A549 (cell line): ENCODE data around the gene KLHL11. TPM values are rescaled to one million over a fixed set of nuclear protein-coding genes. Genes with fewer than 3 reads are reported as not detected.
A peak's percentile ranks its signal among the peaks of the same experiment; 100 is the strongest.
"Not testable (repeated sequence)": the region's sequence is repeated elsewhere in the genome, so short reads cannot be mapped to it uniquely, and the experiment has no call there.

Experiments
- ATAC-seq, 2 experiments: fragments of 200-7000 bp in 1 of 2; fragments of >200 bp in 1 of 2; cut with Nextera tagmentation in 1 of 2; cut with Tn5 transposase in 1 of 2; 3 replicates each; pipeline versions ENCODE4 v1.8.0 to v1.9.1; 2018 to 2020; ENCODE audit warnings: mild to moderate bottlenecking in 1 of 2, moderate library complexity in 1 of 2
- CTCF ChIA-PET: fragments of 300-600 bp; sonication (Branson Sonifier 250); formaldehyde crosslinking; extraction: SDS; loops from one replicate; lab custom pipeline; 2021; ENCODE audit warnings: antibody characterized with exemption, inconsistent platforms; lab: Yijun Ruan, JAX
- POLR2A ChIA-PET: fragments of 350-600 bp; formaldehyde crosslinking; extraction: SDS; loops from one replicate; lab custom pipeline; 2021; ENCODE audit warnings: antibody characterized with exemption, inconsistent platforms; lab: Yijun Ruan, JAX
- DNase-seq, 2 experiments: peaks; one replicate each; pipeline versions ENCODE4 v3.0.0 to v3.0.0-alpha.2; 2011 to 2016; ENCODE audit warnings: low read depth in 1 of 2, low spot score in 1 of 2
- FAIRE-seq: peaks from 2 replicates; lab custom pipeline; 2011; peaks lifted over from hg19 to GRCh38; lab: Jason Lieb, UNC
- H3K27ac ChIP-seq, 2 experiments: fragments of >200 bp; sonication (Bioruptor Twin); formaldehyde crosslinking; 3 replicates each; pipeline ENCODE4 v1.5.1; 2016 to 2017
- H3K4me1 ChIP-seq: fragments of >200 bp; sonication (Bioruptor Twin); formaldehyde crosslinking; 3 replicates; pipeline ENCODE4 v1.6.1; 2016
- H3K4me2 ChIP-seq: fragments of >200 bp; sonication (Bioruptor Twin); formaldehyde crosslinking; 3 replicates; pipeline ENCODE4 v1.6.1; 2016
- H3K4me3 ChIP-seq: fragments of >200 bp; sonication (Bioruptor Twin); formaldehyde crosslinking; 3 replicates; pipeline ENCODE4 v1.5.1; 2016
- H3K9me3 ChIP-seq: fragments of >200 bp; sonication (Bioruptor Twin); formaldehyde crosslinking; 3 replicates; pipeline ENCODE4 v1.6.1; 2016
- BHLHE40 ChIP-seq: IDR thresholded peaks from 2 replicates; pipeline ENCODE4 v1.6.1; 2012; ENCODE audit warnings: low read depth, low read length, inconsistent platforms
- CEBPB ChIP-seq, 2 experiments: fragments of >200 bp in 1 of 2; sonication (Bioruptor Twin) in 1 of 2; formaldehyde crosslinking in 1 of 2; IDR thresholded peaks; 2 replicates each; pipeline ENCODE4 v1.6.1; 2012 to 2016
- EHMT2 ChIP-seq: fragments of 200-600 bp; sonication (generic); IDR thresholded peaks from 2 replicates; pipeline ENCODE4 v1.6.1; 2016; ENCODE audit warnings: antibody characterized with exemption, low read depth, mild to moderate bottlenecking, moderate library complexity
- EP300 ChIP-seq, 2 experiments: fragments of >200 bp; sonication (Bioruptor Twin); formaldehyde crosslinking; IDR thresholded peaks; 2 replicates in 1 of 2; 3 replicates in 1 of 2; pipeline ENCODE4 v1.6.1; 2016 to 2017
- FOSB ChIP-seq: fragments of 250-450 bp; sonication (Bioruptor Pico); IDR thresholded peaks from 2 replicates; pipeline ENCODE4 v1.5.0; 2020; ENCODE audit warnings: mild to moderate bottlenecking, moderate library complexity
- FOXS1 ChIP-seq: fragments of 250-450 bp; sonication (Bioruptor Pico); IDR thresholded peaks from 2 replicates; pipeline ENCODE4 v1.5.0; 2020; ENCODE audit warnings: mild to moderate bottlenecking, moderate library complexity
- JUNB ChIP-seq: fragments of >200 bp; sonication (Bioruptor Twin); formaldehyde crosslinking; IDR thresholded peaks from 2 replicates; pipeline ENCODE4 v1.6.1; 2016
- MAFK ChIP-seq: fragments of 450-650 bp; IDR thresholded peaks from 2 replicates; pipeline ENCODE4 v1.6.1; 2014; ENCODE audit not compliant: partially characterized antibody
- MYC ChIP-seq: IDR thresholded peaks from 2 replicates; pipeline ENCODE4 v1.6.1; 2012; ENCODE audit warnings: mild to moderate bottlenecking, inconsistent platforms, low read length, improper control_type of control experiment, borderline replicate concordance
- NFE2L2 ChIP-seq: fragments of 150-350 bp; conservative IDR thresholded peaks from 2 replicates; pipeline ENCODE4 v1.6.1; 2014; ENCODE audit warnings: low read length
- POLR2A ChIP-seq: IDR thresholded peaks from 2 replicates; pipeline ENCODE4 v1.6.1; 2012; ENCODE audit warnings: mild to moderate bottlenecking, low read length
- RNF2 ChIP-seq: fragments of 200-600 bp; sonication (generic); IDR thresholded peaks from 2 replicates; pipeline ENCODE4 v1.6.1; 2016; ENCODE audit warnings: low read depth, mild to moderate bottlenecking, antibody characterized with exemption, moderate library complexity, borderline replicate concordance
- WGBS: methylation state at CpG from one replicate; pipeline ENCODE4 v1.1.6; 2017; ENCODE audit errors: missing lambda C conversion rate; 5-methylcytosine and 5-hydroxymethylcytosine counted together
- polyA plus RNA-seq, 4 experiments: library from polyadenylated mRNA; depleted of rRNA in 3 of 4; stranded (reverse); fragments of >200 nt; fragmentation: RNase III in 1 of 4; extraction: RNeasy Plus Mini Kit Qiagen cat#74134 plus additional on column Dnase treatment in 1 of 4; gene quantifications; 2 replicates in 3 of 4; 3 replicates in 1 of 4; pipeline ENCODE4 v1.2.3, GENCODE V29; 2011 to 2017
- TF ChIP-seq, protein P1 (sequence below): IDR thresholded peaks from 2 replicates; pipeline ENCODE4 v1.6.1; 2012
- TF ChIP-seq, protein P2 (sequence below): fragments of 250-450 bp; sonication (Bioruptor Pico); IDR thresholded peaks from 2 replicates; pipeline ENCODE4 v1.5.0; 2021; ENCODE audit warnings: mild to moderate bottlenecking, moderate library complexity, borderline replicate concordance
- TF ChIP-seq, protein P3 (sequence below): fragments of >200 bp; sonication (Bioruptor Twin); formaldehyde crosslinking; IDR thresholded peaks from 3 replicates; pipeline ENCODE4 v1.6.1; 2016
- TF ChIP-seq, protein P4 (sequence below): IDR thresholded peaks from 2 replicates; pipeline ENCODE4 v1.6.1; 2012; ENCODE audit warnings: low read depth, borderline replicate concordance
- TF ChIP-seq, protein P5 (sequence below): fragments of >200 bp; sonication (Bioruptor Twin); formaldehyde crosslinking; IDR thresholded peaks from 3 replicates; pipeline ENCODE4 v1.5.1; 2016

KLHL11 gene
- polyA plus RNA-seq, 2 of the 4 experiments (the other 2 are of a cell fraction) = 3.8 to 12.7 TPM

DNA sequence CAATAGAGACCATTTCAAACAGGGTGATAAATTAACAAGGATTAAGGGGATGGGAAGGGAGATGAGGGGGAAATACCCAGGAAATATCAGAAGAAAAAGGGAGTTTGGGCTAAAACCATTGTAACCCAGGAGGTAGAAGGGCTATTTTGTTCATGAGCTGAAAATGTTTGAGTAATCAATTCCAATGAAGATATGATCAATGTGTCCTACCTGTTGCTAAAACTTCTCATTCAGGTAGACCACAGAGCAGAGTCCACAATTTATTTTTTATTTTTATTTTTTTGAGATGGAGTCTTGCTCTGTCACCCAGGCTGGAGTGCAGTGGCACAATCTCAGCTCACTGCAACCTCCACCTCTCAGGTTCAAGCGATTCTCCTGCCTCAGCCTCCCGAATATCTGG lies 25.8 kb downstream of the KLHL11 start:
- H3K4me3 ChIP-seq, DNase-seq, H3K27ac ChIP-seq, FAIRE-seq, H3K4me2 ChIP-seq, H3K9me3 ChIP-seq, POLR2A ChIA-PET, ATAC-seq: not testable (repeated sequence)
- H3K4me1 ChIP-seq = peaks cover 13% of the 10 kb centered on the region
- 82% methylated on average over 2 of the region's 2 CpGs for WGBS
- CTCF ChIA-PET = interaction anchor here (0.9 to 2.0 kb wide), 3 partner anchors 12 to 38 kb away, joined by 3 to 4 read pairs (median 4); partner anchors contain the start of gene P3H4

DNA sequence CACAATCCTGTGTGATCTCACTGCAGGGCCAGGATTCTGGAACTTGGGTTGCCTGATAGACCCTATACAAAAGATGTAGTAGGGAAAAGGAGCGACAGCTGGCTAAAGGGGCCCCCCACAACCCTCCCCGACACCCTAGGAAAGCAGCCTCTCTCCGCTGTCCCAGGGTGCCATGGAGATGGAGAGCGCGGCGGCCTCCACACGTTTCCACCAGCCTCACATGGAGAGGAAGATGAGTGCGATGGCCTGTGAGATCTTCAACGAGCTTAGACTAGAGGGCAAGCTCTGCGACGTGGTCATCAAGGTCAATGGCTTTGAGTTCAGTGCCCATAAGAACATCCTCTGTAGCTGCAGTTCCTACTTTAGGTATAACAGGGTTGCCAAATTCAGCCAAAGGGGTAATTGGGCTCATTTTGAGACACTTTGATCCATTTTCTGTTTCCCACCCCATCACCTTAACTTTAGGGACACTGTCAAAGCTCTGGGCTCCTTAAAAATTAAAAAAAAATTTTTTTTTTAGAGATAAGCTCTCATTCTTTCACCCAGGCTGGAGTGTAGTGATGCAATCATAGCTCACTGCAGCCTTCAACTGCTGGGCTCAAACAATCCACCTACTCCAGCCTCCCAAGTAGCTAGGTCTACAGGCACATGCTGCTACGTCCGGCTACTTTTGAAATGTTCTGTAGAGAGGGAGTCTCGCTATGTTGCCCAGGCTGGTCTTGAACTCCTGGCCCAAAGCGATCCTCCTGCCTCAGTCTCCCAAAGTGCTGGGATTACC lies 27.3 kb downstream of the KLHL11 start, which contains the start of gene KLHL10:
Gene KLHL10 (plus strand): TSS at position 65 of the 778 bp plus-strand sequence. CDS start 108 bp downstream, at position 173.
- peak within 1 kb of the TSS; percentile 74 for H3K4me3 ChIP-seq
- no peaks in the 10 kb centered on the region for H3K9me3 ChIP-seq
- ChIA-PET POLR2A (interaction anchor here (0.6 kb wide), 2 partner anchors 14 to 91 kb away, joined by 3 to 10 read pairs; no protein-coding TSS in a partner anchor), CTCF (interaction anchor here (0.8 to 2.9 kb wide), 7 partner anchors 10 to 124 kb away, joined by 3 to 11 read pairs (median 4); partner anchors contain the start of gene P3H4)
- WGBS = 88% methylated on average over 15 of the region's 15 CpGs
- TF ChIP-seq FOXS1 (no peak), EP300 (IDR thresholded peaks at IDR 0.05) (no peak), CEBPB (IDR thresholded peaks at IDR 0.05) (0 out of 4 replicates have a peak, but pooled peaks of 1 of the 2 experiments have one; percentile 5), EHMT2 (no peak)
- TF ChIP-seq, protein P1, sequence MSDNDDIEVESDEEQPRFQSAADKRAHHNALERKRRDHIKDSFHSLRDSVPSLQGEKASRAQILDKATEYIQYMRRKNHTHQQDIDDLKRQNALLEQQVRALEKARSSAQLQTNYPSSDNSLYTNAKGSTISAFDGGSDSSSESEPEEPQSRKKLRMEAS = no peak
- TF ChIP-seq, protein P2, sequence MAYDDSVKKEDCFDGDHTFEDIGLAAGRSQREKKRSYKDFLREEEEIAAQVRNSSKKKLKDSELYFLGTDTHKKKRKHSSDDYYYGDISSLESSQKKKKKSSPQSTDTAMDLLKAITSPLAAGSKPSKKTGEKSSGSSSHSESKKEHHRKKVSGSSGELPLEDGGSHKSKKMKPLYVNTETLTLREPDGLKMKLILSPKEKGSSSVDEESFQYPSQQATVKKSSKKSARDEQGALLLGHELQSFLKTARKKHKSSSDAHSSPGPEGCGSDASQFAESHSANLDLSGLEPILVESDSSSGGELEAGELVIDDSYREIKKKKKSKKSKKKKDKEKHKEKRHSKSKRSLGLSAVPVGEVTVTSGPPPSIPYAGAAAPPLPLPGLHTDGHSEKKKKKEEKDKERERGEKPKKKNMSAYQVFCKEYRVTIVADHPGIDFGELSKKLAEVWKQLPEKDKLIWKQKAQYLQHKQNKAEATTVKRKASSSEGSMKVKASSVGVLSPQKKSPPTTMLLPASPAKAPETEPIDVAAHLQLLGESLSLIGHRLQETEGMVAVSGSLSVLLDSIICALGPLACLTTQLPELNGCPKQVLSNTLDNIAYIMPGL (CRISPR knock-in tag) = no peak
- peak within 1 kb of the TSS; percentile 87 to 97; a peak in 5 of 6 replicates for H3K27ac ChIP-seq
- no peak for DNase-seq
- ATAC-seq = no peak
- FAIRE-seq = no peak
- peak within 1 kb of the TSS; percentile 81 for H3K4me2 ChIP-seq
- H3K4me1 ChIP-seq = peaks cover 13% of the 10 kb centered on the region

DNA sequence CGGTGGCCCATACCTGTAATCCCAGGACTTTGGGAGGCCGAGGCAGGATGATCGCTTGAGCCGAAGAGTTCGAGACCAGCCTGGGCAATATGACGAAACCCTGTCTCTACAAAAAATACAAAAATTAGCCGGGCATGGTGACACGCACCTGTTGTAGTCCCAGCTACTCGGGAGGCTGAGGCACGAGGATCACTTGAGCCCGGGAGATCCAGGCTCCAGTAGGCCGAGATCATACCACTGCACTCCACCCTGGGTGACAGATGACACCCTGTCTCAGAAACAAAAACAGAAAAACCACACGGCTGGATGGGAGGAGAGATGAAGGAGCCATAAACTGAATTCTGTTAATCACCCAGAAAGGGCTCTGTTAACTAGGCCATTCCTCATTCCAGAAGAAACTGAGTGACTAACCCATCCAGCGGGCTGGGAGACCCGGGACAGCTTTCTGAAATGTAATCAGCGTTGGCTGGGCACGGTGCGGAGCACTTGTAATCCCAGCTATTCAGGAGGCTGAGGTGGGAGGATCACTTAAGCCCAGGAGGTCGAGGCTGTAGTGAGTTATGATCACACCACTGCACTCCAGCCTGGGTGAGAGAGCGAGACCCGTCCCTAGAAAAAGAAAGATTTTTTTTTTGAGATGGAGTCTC lies 28.6 kb downstream of the KLHL11 start:
- Histone ChIP-seq H3K4me2 (peak overlapping the region; percentile 81), H3K4me1 (peaks cover 13% of the 10 kb centered on the region), H3K27ac (peak overlapping the region; percentile 87 to 97), H3K9me3 (no peaks in the 10 kb centered on the region), H3K4me3 (peak overlapping the region; percentile 74)
- ChIA-PET CTCF (interaction anchor here (0.6 to 2.9 kb wide), 6 partner anchors 11 to 126 kb away, joined by 3 to 11 read pairs (median 4); no protein-coding TSS in a partner anchor), POLR2A (no interaction called here)
- TF ChIP-seq, protein P3, sequence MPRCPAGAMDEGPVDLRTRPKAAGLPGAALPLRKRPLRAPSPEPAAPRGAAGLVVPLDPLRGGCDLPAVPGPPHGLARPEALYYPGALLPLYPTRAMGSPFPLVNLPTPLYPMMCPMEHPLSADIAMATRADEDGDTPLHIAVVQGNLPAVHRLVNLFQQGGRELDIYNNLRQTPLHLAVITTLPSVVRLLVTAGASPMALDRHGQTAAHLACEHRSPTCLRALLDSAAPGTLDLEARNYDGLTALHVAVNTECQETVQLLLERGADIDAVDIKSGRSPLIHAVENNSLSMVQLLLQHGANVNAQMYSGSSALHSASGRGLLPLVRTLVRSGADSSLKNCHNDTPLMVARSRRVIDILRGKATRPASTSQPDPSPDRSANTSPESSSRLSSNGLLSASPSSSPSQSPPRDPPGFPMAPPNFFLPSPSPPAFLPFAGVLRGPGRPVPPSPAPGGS = no peak
- no peak for TF ChIP-seq FOSB (CRISPR knock-in tag)
- no peak for FAIRE-seq
- DNase-seq = no peak
- 48% methylated on average over 21 of the region's 21 CpGs for WGBS
- ATAC-seq = no peak

DNA sequence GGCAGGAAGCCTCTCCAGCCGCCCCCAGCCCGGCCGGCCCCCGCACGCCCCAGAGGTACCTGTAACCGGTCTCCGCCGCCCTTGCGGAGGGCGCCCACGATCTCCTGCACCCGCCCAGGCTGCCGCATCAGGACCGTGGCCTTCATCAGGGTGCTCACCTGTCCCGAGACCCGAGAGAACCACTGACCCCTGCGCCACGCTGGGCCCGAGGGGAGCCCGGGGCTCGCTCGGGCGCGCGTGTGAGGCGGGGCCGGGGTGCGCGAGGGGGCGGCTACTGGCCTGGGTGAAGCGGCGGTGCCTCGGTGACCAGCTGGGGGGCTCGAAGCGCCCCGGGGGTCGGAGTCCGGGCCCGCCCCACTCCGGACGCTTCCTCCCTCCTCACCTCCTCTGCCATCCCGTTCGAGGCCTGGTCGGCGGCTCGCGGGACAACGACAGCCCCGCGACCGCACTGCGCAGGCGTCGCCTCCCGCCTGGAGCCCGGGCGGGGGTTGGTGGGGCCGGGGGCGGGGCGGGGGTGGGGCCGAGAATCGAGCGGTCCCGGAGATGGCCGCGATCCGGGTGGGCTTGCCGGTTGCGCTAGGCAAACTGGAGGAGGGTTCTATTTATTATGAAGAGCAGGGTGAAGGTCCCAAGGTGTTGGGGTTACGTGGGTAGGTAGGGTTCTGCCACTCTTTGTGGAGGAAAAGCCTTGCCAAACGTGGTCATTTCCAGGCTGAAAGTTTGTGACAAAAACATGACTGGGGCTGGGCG lies 29.2 kb downstream of the KLHL11 start, which contains the start of gene NT5C3B:
Gene NT5C3B (minus strand): TSS at position 433 of the 750 bp plus-strand sequence. CDS start 39 bp downstream, at position 394.
- 4% methylated on average over 10 of the region's 72 CpGs for WGBS
- ChIA-PET CTCF (interaction anchor here (1.4 to 2.9 kb wide), 6 partner anchors 12 to 127 kb away, joined by 4 to 11 read pairs (median 6); partner anchors contain the start of genes FKBP10 and P3H4), POLR2A (interaction anchor here (1.3 kb wide), 1 partner anchor 24 kb away, joined by 3 read pairs; the partner anchor contains the start of gene P3H4)
- peak; percentile 94 for ATAC-seq
- peak within 1 kb of the TSS; percentile 81 for H3K4me2 ChIP-seq
- peak; percentile 60 to 93 for DNase-seq
- H3K27ac ChIP-seq = peak within 1 kb of the TSS; percentile 87 to 97
- FAIRE-seq = no peak
- H3K9me3 ChIP-seq = no peaks in the 10 kb centered on the region
- peaks cover 13% of the 10 kb centered on the region for H3K4me1 ChIP-seq
- H3K4me3 ChIP-seq = peak within 1 kb of the TSS; percentile 74
- TF ChIP-seq MYC = no peak
- no peak for TF ChIP-seq JUNB
- peak; percentile 85 for TF ChIP-seq POLR2A
- peak; percentile 77; the same call in 1 of the 2 replicates for TF ChIP-seq RNF2
- no peak for TF ChIP-seq NFE2L2
- TF ChIP-seq, protein P4, sequence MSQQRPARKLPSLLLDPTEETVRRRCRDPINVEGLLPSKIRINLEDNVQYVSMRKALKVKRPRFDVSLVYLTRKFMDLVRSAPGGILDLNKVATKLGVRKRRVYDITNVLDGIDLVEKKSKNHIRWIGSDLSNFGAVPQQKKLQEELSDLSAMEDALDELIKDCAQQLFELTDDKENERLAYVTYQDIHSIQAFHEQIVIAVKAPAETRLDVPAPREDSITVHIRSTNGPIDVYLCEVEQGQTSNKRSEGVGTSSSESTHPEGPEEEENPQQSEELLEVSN = peak; percentile 51; the same call in 1 of the 2 replicates
- TF ChIP-seq, protein P5, sequence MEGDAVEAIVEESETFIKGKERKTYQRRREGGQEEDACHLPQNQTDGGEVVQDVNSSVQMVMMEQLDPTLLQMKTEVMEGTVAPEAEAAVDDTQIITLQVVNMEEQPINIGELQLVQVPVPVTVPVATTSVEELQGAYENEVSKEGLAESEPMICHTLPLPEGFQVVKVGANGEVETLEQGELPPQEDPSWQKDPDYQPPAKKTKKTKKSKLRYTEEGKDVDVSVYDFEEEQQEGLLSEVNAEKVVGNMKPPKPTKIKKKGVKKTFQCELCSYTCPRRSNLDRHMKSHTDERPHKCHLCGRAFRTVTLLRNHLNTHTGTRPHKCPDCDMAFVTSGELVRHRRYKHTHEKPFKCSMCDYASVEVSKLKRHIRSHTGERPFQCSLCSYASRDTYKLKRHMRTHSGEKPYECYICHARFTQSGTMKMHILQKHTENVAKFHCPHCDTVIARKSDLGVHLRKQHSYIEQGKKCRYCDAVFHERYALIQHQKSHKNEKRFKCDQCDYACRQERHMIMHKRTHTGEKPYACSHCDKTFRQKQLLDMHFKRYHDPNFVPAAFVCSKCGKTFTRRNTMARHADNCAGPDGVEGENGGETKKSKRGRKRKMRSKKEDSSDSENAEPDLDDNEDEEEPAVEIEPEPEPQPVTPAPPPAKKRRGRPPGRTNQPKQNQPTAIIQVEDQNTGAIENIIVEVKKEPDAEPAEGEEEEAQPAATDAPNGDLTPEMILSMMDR = no peak
- no peak for TF ChIP-seq MAFK
- TF ChIP-seq, protein P3 = peak; percentile 76; the same call in 2 of the 3 replicates
- no peak for TF ChIP-seq BHLHE40
